Stimulated activated CD4-positive, alpha-beta T cell treated with anti-CD3 and anti-CD28 coated beads, Interleukin-15, amount 100 ng/mL, for 24 hours (primary cell): ENCODE measurements around the gene SMIM9.

ENCODE experiments used
- DNase-seq: peaks from one replicate; pipeline ENCODE4 v3.0.0-alpha.2; 2020

Gene SMIM9

DNA sequence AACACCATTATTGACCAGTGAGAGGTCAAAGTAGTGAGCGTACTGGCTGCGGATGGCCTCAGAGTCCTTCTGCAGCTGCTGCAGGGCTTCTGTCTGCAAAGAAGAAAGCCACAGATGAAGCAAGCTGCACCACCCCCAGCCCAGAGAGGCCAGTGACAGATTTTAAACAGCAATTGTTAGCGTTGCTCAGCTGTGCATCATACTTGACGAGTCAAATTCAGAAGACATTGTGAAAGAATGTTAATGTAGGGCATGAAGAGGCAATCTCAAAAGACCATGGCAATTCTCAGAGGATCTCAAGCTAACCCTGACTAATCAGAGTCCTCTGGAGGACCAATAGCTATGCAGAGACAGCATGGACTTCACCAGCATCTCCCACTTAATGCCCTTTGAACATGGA is 55.2 kb downstream of the SMIM9 start:
- no peak for DNase-seq

DNA sequence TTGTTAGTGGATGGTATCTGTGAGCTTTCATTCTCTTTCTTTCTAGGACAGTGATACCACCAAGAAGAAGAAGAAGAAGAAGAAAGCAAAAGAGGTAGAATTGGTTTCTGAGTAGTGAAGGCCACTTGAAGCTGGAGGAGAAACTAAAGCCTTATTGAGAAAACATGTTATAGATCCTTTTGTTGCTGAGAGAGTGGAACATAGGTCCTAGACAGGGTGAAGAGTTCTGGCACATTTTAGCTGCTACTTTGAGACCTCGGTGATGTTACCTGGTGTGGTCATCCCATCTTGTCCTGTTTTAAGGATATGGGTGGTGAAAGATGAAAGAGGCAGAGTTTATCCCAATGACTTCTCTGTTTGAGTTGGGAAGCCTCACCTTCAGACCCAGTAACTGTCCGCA is 57.7 kb downstream of the SMIM9 start:
- no peak for DNase-seq

DNA sequence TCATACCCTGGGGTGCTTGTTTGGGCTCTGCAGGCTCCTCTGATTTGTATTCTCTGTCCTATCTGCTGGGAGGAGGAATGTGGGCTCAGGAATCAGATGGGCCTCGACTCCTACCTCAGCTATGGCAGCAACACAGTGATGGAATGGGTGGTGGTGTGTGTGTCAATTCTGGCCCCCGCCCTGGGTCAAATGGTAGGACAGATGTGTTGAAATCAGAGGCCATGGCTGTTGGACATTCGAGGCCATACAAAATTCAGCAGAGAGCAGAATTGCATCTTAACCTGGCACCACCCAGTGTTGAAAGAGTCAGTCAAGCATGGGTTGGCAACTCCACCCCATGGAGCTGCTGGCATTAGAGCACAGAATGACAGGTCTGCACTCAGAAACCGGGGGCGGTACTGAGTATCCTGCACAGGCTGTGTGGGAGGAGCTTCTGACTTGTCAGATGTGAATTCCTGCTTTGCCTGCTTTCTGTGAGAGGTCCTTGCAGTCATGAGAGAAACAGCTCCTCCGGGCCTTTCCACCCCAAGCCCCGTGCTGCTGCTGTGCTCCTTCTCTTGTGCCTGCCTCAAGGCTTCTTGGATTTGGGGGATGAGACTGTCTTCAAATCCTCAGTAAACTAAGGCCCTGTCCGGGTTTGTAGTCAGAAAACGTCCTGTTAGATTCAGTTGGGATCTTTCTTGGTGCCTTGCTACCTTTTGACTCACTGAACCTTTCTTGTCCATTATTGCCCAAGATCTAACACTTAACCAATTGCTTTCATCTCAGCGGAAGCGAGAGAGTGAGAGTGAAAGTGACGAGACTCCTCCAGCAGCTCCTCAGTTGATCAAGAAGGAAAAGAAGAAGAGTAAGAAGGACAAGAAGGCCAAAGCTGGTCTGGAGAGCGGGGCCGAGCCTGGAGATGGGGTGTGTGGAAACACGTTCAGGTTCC is 58.8 kb downstream of the SMIM9 start:
- peak; percentile 51 for DNase-seq

DNA sequence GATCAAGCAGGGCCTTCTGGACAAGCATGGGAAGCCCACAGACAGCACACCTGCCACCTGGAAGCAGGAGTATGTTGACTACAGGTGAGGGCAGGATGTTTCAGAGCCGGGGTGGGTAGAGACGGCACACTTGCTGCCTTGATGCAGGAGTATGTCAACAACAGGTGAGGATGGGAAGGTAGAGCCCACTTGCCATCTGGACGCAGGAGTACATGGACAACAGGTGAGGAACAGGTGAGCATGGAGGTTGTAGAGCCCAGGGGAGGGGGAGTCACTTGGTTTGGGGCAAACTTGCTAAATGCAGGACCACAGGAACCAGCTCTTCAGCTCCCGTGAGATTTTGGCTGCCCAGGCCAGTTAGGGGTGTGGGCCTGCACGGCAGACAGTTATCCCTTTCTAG is 59.8 kb downstream of the SMIM9 start:
- DNase-seq: no peak
